Activated CD8-positive, alpha-beta memory T cell treated with anti-CD3 and anti-CD28 coated beads for 4 hours (primary cell): ENCODE measurements around the gene PCED1A.
A peak's percentile ranks its signal among the peaks of the same experiment; 100 is the strongest.
"Not testable (repeated sequence)": the region's sequence is repeated elsewhere in the genome, so short reads cannot be mapped to it uniquely, and the experiment has no call there.

Experiments used
- DNase-seq, 2 donors: peaks; one replicate each; pipeline ENCODE4 v3.0.0-alpha.2; 2020; ENCODE audit warnings: low read depth in 2 of 2

The PCED1A gene

DNA sequence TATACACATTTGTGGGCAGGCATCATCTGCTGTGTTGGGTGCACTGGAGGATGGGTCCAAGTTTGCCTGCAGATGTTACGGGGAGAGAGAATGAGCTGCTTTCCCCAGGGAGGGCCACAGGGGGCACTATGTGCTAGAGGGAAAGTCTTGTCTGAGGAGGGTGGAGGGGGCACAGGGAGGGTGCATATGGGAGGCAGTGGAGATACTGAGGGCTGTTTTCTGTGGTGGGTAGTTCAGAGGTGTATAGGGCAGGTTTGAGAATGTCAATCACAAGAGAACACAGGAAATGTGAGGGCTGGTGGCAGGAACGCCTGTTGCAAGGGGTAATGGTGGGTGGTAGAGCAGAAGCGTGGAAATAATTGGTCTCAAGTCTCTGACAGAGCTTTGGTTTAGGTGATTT is 25.2 kb upstream of the PCED1A start:
- DNase-seq: peak in 1 of 2 donors; percentile 54

- no peak for DNase-seq
These were observed 24.6 kb upstream of the PCED1A start for GRCh38 chr20:2865101-2865500.

- DNase-seq: no peak
These were observed 24.2 kb upstream of the PCED1A start for GRCh38 chr20:2864626-2865025.

DNA sequence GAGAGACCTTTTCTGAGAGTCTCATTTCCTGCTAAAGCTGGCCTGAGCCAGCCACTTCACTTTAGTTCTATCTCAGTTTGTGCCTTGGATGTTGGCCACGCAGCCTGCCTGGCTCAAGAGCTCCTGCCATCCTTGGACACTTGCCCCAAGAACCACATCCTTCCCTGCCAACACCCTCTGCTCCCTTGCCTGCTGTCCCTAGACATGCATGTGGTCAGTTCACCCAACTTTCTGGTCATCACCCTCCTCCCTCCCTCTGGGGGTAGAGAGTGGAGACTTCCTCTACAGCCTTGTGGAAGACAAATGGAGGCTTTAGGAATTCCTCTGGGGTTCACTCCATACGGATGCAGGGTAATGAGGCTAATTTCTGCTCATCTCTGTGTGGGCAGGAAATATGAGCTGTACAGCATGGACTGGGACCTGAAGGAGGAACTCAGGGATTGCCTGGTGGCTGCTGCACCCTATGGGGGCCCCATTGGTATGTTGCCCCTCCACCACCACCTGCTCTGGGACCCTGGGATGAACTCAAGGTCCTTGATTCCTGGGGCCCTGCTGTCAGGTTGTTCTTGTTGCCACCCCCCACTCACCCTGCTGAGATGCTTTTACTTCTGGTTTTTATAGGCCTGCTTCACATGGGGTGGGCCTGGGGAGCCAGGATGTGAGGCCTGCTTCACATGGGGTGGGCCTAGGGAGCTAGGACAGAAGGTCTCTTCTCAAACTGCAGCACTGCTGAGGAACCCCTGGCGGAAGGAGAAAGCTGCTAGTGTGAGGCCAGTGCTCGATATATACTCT is 19.1 kb upstream of the PCED1A start:
- DNase-seq: no peak

- no peak for DNase-seq
These were observed 18.1 kb upstream of the PCED1A start for GRCh38 chr20:2858591-2858990.

DNA sequence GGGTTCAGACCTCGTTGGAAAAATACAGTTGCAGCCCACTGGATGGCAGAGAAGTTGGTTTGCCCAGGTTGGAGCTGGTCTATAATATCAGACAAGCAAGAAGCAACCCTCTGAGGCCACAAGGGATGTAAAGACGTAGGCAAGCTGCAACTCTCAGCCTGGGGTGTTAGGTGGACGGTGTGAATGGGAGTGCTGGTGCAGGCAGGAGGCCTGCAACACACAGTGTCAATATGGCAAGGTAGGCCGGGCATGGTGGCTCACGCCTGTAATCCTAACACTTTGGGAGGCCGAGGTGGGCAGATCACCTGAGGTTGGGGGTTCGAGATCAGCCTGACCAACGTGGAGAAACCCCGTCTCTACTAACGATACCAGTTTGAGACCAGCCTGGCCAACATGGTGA is 10.6 kb upstream of the PCED1A start:
- DNase-seq: no peak

DNA sequence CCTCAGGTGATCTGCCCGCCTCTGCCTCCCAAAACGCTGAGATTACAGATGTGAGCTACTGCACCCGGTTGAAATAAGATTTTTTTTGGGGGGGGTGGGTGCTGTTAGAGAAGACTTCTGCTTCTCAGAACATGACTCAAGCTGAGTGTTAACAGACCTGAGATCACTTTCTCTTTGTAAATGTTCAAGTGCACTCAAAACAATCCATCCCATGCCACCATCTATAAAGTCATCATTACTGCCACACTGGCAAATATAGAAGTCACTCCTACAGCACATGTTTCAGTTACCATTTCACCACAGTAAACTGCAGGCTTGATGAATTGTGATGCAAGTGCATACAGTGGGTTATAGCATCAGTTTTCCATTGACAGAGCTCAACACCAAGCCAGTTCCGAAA is 9.1 kb upstream of the PCED1A start:
- DNase-seq: no peak

GRCh38 chr20:2847802-2848201 is 7.3 kb upstream of the PCED1A start:
- DNase-seq: no peak

GRCh38 chr20:2846698-2847097 is 6.2 kb upstream of the PCED1A start:
- DNase-seq: no peak

GRCh38 chr20:2845607-2846006 is 5.2 kb upstream of the PCED1A start:
- DNase-seq: no peak

- DNase-seq: no peak
These were observed 594 bp upstream of the PCED1A start for GRCh38 chr20:2840967-2841531.

- DNase-seq: no peak
These were observed 720 bp downstream of the PCED1A start for GRCh38 chr20:2839732-2840137.

GRCh38 chr20:2838847-2839671 is 1.4 kb downstream of the PCED1A start:
- no peak for DNase-seq

DNA sequence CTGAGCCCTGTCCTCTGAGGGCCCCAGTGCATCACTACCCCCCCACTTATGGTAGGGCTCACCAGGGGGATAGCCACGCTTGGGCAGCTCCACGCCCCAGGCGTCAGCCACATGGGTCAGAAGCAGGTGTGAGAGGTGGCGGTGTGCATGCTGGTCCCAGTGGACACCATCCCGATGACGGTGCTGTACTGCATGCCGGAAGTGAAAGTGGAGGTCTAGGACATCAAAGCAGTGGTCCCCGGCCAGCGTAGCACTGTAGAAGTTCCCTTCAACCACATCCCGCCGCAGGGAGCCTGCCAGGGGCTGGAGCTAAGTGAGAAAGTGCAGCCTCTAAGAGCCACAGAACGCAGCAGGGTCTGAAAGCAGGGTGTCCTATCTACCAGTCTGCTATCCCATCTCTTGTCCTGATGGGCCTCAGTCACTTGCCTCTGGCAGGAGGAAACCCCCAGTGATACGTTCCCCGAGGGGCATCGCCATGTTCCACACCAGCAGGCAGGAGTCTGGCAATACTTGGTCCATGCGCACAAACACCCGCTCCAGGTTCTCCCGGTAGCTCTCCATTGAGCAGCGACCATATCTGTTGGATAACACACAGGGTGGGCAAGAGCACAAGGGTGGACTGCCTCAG is 2.2 kb downstream of the PCED1A start:
- no peak for DNase-seq

GRCh38 chr20:2837221-2837960 is 3.1 kb downstream of the PCED1A start:
- no peak for DNase-seq

GRCh38 chr20:2836035-2836434 is 4.4 kb downstream of the PCED1A start:
- no peak for DNase-seq

DNA sequence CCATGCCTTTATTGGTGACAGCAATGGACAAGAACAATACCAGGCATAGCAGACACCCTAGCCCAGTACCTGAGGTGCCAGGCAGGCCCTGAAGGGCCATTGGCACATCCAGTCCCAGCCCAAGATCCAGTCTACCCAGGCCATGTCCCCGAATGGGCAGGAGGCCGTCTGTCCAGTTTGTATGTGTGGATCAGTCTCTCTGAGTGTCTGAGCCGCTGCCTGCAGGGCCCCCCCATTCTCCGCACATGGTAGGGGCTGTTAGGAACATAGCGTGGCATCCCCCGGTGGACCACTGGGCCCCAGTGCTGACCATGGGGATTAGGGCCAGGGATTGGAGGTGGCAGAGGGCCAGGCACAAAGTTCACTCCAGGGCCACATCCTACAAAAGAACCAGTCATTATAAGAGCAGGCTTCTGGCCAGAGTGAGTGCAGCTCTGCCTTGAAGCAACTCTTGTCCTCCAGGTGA is 5.1 kb downstream of the PCED1A start:
- DNase-seq: no peak

GRCh38 chr20:2834401-2835110 is 5.9 kb downstream of the PCED1A start:
- DNase-seq: no peak

- no peak for DNase-seq
These were observed 6.7 kb downstream of the PCED1A start for GRCh38 chr20:2833761-2834160.

- DNase-seq: not testable (repeated sequence)
These were observed 9.2 kb downstream of the PCED1A start for GRCh38 chr20:2831206-2831605.

- DNase-seq: no peak
These were observed 11.1 kb downstream of the PCED1A start for GRCh38 chr20:2829376-2829775.
